GM21723 (cell line): ENCODE measurements around the gene MVP.
A peak's percentile ranks its signal among the peaks of the same experiment; 100 is the strongest.
"Not testable (repeated sequence)": the region's sequence is repeated elsewhere in the genome, so short reads cannot be mapped to it uniquely, and the experiment has no call there.

ENCODE experiments used
- ATAC-seq: cut with Tn5 transposase; IDR thresholded peaks from one replicate; pipeline ENCODE4 v1.9.1; 2021; ENCODE audit warnings: mild to moderate bottlenecking, moderate library complexity; ENCODE audit not compliant: unreplicated experiment

MVP gene

GRCh38 chr16:29814592-29814991 is 5.7 kb upstream of the MVP start:
- no peak for ATAC-seq

DNA sequence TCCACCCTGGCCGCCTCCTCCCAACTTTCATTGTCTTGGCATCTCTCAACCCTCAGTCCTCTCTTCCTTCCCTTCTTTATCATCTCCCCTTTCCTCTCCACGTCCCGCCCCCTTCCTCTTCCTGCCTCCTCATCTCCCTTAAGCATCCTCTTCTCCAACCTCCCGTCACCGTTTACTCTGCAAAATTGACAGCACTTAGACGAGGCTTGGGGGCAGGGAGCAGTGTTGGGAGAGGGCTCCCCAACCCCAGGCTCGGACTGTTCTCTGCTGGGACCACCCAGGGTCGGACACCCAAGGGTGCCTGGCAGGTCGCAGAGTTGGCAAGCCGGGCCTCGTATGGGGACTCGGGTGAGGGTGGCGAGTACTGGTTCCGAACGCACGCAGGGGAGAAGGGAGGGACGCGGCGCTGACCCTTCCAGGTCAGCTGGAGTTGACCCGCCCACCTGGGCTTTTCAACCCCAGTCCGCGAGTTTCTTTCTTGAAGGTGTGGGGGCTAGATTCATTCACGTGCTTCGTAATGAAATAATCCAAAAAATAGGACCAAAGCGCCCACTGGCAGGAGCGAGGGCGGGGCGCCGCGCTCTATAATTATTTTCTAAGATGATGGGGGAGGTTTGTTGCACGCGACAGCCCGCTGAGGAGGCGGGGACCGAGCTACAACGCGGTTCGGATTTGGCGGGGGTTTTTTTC is 5.1 kb upstream of the MVP start:
- no peak for ATAC-seq

DNA sequence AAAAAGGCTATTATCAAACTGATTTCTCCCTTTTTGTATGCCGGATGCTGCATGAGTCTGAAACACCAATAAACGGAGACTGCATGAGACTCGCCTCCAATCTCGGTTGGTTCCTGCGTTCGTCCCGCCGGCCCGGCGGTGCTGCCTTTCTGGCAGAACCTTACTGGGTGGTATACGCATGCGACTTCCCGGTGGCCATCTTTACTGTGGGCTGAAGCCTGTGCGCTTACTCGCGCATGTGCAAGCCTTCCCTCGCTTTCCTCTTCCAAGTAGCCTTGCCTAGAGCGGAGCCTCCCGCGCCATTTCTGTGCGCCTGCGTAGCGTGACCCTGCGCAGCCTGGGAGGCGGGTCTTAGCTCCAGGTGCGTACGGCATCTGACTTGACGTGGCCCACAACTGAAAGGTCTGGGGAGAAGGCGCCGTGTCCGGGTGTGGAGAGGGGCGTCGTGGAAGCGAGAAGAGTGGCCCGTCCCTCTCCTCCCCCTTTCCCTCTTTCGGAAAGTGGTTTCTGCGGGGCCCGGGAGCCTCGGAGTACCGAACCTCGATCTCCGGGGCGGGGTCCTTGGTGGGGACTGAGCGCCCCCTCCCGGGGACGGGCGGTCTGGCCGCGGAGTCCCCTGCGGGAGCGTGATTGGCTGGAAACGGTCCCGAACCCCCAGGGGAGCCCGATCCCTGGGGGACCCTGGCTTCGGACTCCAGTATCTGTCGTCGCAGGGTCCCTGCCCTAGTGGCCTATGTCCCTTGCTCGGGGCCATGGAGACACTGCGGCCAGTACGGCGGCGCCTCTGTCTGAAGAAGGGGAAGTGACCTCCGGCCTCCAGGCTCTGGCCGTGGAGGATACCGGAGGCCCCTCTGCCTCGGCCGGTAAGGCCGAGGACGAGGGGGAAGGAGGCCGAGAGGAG is 4.2 kb upstream of the MVP start, which contains the start of gene PAGR1:
Gene PAGR1, plus strand, starts transcription at position 360 of the 901 bp plus-strand sequence. Its CDS starts 374 bp downstream, at position 734.
- ATAC-seq: peak; percentile 54

DNA sequence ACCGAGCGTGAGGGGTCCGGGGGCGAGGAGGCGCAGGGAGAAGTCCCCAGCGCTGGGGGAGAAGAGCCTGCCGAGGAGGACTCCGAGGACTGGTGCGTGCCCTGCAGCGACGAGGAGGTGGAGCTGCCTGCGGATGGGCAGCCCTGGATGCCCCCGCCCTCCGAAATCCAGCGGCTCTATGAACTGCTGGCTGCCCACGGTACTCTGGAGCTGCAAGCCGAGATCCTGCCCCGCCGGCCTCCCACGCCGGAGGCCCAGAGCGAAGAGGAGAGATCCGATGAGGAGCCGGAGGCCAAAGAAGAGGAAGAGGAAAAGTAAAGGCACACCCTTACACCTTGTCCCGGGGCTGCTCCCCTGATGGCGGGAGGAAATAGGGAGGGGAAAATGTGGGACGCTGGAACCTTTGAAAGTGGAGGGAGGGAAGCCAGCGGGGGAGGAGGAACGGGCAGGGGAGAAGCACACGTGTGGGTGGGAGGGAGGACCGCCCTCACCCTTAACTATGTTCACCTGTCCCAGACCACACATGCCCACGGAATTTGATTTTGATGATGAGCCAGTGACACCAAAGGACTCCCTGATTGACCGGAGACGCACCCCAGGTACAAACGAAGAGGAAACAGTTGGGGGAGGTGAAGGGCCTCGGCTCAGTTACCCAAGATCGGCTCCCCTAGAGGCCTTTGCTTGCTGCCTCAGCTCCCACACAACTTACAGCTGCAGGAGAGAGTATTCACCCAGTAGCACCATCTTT is 3.4 kb upstream of the MVP start:
- ATAC-seq: peak; percentile 26

DNA sequence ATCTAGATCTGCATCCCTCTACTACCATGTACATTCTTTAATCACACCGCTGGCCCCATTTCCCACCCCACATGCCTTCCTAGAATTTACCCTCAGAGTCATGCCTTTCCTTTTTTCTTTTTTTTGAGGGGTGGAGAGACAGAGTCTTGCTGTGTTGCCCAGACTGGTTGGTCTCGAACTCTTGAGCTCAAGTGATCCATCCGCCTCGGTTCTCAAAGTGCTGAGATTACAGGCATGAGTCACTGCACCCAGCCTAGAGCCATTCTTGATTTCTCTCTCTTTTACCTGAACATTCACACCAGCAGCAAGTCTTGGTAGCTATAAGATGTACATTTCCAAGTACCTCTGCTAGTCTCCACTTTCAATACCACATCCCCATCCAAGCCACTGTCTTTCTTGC is 2.2 kb upstream of the MVP start:
- ATAC-seq: no peak

DNA sequence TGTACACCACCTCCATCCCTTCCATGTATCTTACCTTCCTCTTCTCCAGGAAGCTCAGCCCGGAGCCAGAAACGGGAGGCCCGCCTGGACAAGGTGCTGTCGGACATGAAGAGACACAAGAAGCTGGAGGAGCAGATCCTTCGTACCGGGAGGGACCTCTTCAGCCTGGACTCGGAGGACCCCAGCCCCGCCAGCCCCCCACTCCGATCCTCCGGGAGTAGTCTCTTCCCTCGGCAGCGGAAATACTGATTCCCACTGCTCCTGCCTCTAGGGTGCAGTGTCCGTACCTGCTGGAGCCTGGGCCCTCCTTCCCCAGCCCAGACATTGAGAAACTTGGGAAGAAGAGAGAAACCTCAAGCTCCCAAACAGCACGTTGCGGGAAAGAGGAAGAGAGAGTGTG is 756 bp upstream of the MVP start:
- no peak for ATAC-seq

DNA sequence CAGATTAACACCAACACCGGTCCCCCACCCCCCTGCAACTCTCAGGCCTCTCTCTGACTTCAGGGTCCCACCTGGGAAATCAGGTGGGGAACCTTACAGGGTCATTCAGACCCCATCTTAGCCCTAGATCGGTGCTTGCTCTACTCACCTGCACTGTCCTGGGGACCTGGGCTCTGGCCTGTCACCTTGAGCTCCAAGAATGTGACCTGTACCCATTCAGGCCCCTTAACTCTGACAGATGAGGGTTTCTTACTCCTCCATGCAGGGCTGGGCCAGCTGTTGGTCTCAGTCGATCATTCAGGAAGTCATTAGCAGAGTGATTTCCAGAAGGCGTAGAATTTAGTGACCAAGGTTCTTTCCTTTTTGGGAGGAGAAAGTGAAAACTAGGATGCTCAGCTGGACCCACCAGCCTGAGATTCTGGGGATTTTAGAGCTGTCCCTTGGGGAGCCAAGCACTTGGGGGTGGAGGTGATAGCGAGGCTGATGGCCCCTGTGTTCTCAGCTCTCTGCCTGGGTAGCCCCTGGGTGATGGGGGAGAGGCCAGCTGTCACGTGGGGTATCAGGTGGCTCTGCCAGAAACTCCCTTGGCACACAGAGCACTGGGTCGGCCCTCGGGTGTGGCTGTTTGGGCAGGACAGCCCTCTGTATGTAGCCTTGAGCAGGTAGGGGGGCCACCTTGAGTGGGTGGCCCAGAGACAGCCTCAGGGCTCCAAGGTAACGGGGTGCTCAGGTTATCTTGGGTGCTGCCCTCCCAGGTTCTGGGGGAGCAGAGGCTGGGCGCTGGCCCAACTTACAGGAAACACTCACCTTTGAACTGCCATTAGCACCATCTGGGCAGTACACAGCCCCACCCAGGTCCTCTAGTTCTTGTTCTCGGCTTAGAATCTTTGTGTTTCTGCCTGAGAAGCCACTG is 724 bp downstream of the MVP start:
- peak; percentile 39 for ATAC-seq

GRCh38 chr16:29821643-29822115 is 1.4 kb downstream of the MVP start:
- no peak for ATAC-seq

GRCh38 chr16:29824589-29825144 is 4.4 kb downstream of the MVP start:
- no peak for ATAC-seq

- ATAC-seq: no peak
Observed at GRCh38 chr16:29825145-29826044, 5.1 kb downstream of the MVP start.

DNA sequence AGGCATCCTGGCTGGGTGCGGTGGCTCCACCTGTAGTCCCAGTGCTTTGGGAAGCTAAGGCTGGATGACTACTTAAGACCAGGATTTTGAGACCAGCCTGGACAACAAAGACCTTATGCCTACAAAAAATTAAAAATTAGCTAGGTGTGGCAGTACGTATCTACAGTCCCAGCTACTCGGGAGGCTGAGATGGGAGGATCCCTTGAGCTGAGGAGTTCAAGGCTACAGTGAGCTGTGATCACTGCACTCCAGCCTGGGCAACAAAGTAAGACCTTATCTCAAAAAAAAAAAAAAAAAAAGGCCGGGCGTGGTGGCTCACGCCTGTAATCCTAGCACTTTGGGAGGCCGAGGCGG is 6.1 kb downstream of the MVP start:
- no peak for ATAC-seq

DNA sequence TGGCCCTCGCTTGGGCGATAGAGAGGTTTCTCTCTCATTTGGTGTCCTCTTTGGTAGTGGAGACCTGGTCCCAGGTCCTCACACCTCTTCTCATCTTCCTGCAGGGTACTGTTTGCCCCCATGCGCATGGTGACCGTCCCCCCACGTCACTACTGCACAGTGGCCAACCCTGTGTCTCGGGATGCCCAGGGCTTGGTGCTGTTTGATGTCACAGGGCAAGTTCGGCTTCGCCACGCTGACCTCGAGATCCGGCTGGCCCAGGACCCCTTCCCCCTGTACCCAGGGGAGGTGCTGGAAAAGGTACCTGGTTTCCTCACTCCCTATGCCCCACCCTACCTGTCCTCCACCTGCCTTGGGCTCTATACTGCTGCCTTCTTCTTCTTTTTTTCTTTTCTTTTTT is 10.5 kb downstream of the MVP start:
- no peak for ATAC-seq

GRCh38 chr16:29831490-29831889 is 11.2 kb downstream of the MVP start:
- ATAC-seq: no peak

DNA sequence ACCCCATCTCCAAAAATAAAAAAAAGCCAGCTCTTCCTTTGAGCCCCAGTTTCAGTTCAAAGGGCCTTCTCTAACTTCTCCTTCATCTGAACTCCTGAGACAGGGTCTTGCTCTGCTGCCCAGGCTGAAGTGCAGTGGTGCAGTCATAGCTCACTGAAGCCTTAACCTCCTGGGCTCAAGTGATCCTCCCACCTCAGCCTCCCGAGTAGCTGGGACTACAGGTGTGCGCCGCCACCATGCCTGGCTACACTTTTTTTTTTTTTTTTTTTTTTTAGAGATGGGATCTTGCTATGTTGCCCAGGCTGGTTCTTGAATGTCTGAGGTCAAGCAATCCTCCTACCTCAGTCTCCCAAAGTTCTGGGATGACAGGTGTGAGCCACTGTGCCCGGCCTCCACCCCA is 13.0 kb downstream of the MVP start:
- not testable (repeated sequence) for ATAC-seq

- ATAC-seq: no peak
Observed at GRCh38 chr16:29834079-29834478, 13.8 kb downstream of the MVP start.

DNA sequence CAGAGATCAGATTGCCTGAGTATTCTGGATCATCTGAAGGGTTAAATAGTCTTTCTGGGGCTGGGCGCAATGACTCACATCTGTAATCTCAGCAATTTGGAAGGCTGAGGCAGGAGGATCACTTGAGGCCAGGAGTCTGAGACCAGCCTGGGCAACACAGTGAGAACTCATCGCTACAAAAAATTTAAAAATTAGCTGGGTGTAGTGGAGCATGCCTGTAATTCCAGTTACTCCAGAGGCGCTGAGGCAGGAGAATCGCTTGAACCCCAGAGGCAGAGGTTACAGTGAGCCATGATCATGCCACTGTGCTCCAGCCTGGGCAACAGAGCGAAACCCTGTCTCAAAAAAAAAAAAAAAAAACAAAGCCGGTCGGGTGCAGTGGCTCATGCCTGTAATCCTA is 15.7 kb downstream of the MVP start:
- ATAC-seq: no peak

GRCh38 chr16:29836623-29837022 is 16.4 kb downstream of the MVP start:
- no peak for ATAC-seq

- no peak for ATAC-seq
Observed at GRCh38 chr16:29837841-29838240, 17.6 kb downstream of the MVP start.

GRCh38 chr16:29839822-29840221 is 19.6 kb downstream of the MVP start:
- no peak for ATAC-seq
